Mononuclear cell (primary cell): ENCODE data around the gene NAA40. TPM values are rescaled to one million over a fixed set of nuclear protein-coding genes. Genes with fewer than 3 reads are reported as not detected.

Experiments used
- H3K27me3 ChIP-seq: 2 replicates; pipeline ENCODE4 v1.6.0; 2011; ENCODE audit warnings: low read length, control low read depth; ENCODE audit not compliant: insufficient read depth
- H3K4me1 ChIP-seq: 2 replicates; pipeline ENCODE4 v1.5.1; 2011; ENCODE audit warnings: mild to moderate bottlenecking, low read length, control low read depth; ENCODE audit not compliant: insufficient read depth
- H3K4me3 ChIP-seq: 2 replicates; pipeline ENCODE4 v1.5.1; 2011; ENCODE audit warnings: mild to moderate bottlenecking, low read length, moderate library complexity
- H3K9me3 ChIP-seq: 2 replicates; pipeline ENCODE4 v1.5.1; 2011; ENCODE audit warnings: low read depth, mild to moderate bottlenecking, control low read depth, low read length
- total RNA-seq: library from RNA; depleted of rRNA; stranded (reverse); fragments of >200 nt; gene quantifications from one replicate; pipeline ENCODE4 v1.2.3, GENCODE V29; 2012

Gene NAA40
- total RNA-seq, 1 donor: 5.2 TPM

- no peak overlapping the region for H3K4me3 ChIP-seq
- H3K9me3 ChIP-seq: no peaks in the 10 kb centered on the region
- H3K4me1 ChIP-seq: peaks cover 30% of the 10 kb centered on the region
- no peaks in the 10 kb centered on the region for H3K27me3 ChIP-seq
Observed at GRCh38 chr11:63979426-63979825, 40.6 kb downstream of the NAA40 start.

GRCh38 chr11:63985812-63986155 lies 47.0 kb downstream of the NAA40 start:
- Histone ChIP-seq H3K9me3 (no peaks in the 10 kb centered on the region), H3K27me3 (no peaks in the 10 kb centered on the region), H3K4me3 (peak overlapping the region; percentile 95), H3K4me1 (peaks cover 36% of the 10 kb centered on the region)

- Histone ChIP-seq H3K27me3 (no peaks in the 10 kb centered on the region), H3K4me1 (peaks cover 36% of the 10 kb centered on the region), H3K4me3 (peak within 1 kb of the TSS; percentile 95), H3K9me3 (no peaks in the 10 kb centered on the region)
Observed at GRCh38 chr11:63986156-63986931, 47.5 kb downstream of the NAA40 start, which contains the start of gene OTUB1. Gene OTUB1 (plus strand): TSS chr11:63986438. CDS start chr11:63986457, 19 bp downstream.

- peak overlapping the region; percentile 95 for H3K4me3 ChIP-seq
- no peaks in the 10 kb centered on the region for H3K27me3 ChIP-seq
- H3K4me1 ChIP-seq: peaks cover 35% of the 10 kb centered on the region
- H3K9me3 ChIP-seq: no peaks in the 10 kb centered on the region
Observed at GRCh38 chr11:63986932-63987513, 48.2 kb downstream of the NAA40 start.

GRCh38 chr11:63991558-63991957 lies 52.8 kb downstream of the NAA40 start:
- no peaks in the 10 kb centered on the region for H3K27me3 ChIP-seq
- H3K4me1 ChIP-seq: peaks cover 22% of the 10 kb centered on the region
- H3K4me3 ChIP-seq: no peak overlapping the region
- H3K9me3 ChIP-seq: no peaks in the 10 kb centered on the region

- H3K9me3 ChIP-seq: no peaks in the 10 kb centered on the region
Observed at GRCh38 chr11:63993100-63993499, 54.3 kb downstream of the NAA40 start.

GRCh38 chr11:63993993-63994392 lies 55.2 kb downstream of the NAA40 start:
- Histone ChIP-seq H3K4me3 (no peak overlapping the region), H3K4me1 (peaks cover 12% of the 10 kb centered on the region), H3K27me3 (no peaks in the 10 kb centered on the region), H3K9me3 (no peaks in the 10 kb centered on the region)

More at GRCh38 chr11:63993100-63993499, 54.3 kb downstream of the NAA40 start:
- Histone ChIP-seq H3K4me3 (no peak overlapping the region), H3K27me3 (no peaks in the 10 kb centered on the region), H3K4me1 (peaks cover 7% of the 10 kb centered on the region)

- Histone ChIP-seq H3K9me3 (no peaks in the 10 kb centered on the region), H3K4me1 (peaks cover 29% of the 10 kb centered on the region), H3K4me3 (no peak overlapping the region), H3K27me3 (peaks cover 7% of the 10 kb centered on the region)
Observed at GRCh38 chr11:63996512-63996911, 57.7 kb downstream of the NAA40 start.

GRCh38 chr11:63997104-63997700 lies 58.4 kb downstream of the NAA40 start:
- H3K4me3 ChIP-seq: no peak overlapping the region
- no peaks in the 10 kb centered on the region for H3K9me3 ChIP-seq
- peaks cover 29% of the 10 kb centered on the region for H3K4me1 ChIP-seq
- peaks cover 10% of the 10 kb centered on the region for H3K27me3 ChIP-seq

GRCh38 chr11:63997801-63998337 lies 59.1 kb downstream of the NAA40 start:
- Histone ChIP-seq H3K4me1 (peaks cover 29% of the 10 kb centered on the region), H3K27me3 (peaks cover 10% of the 10 kb centered on the region), H3K9me3 (no peaks in the 10 kb centered on the region), H3K4me3 (no peak overlapping the region)

- Histone ChIP-seq H3K4me1 (peaks cover 27% of the 10 kb centered on the region), H3K27me3 (peaks cover 10% of the 10 kb centered on the region), H3K9me3 (no peaks in the 10 kb centered on the region), H3K4me3 (no peak overlapping the region)
Observed at GRCh38 chr11:63998558-63999348, 60.0 kb downstream of the NAA40 start.

GRCh38 chr11:63999349-64000025 lies 60.7 kb downstream of the NAA40 start:
- Histone ChIP-seq H3K4me3 (no peak overlapping the region), H3K9me3 (no peaks in the 10 kb centered on the region), H3K4me1 (peaks cover 24% of the 10 kb centered on the region), H3K27me3 (peaks cover 10% of the 10 kb centered on the region)

GRCh38 chr11:64000026-64000739 lies 61.4 kb downstream of the NAA40 start:
- Histone ChIP-seq H3K4me3 (no peak overlapping the region), H3K9me3 (no peaks in the 10 kb centered on the region)

More at GRCh38 chr11:64000026-64000739, 61.4 kb downstream of the NAA40 start:
- peaks cover 24% of the 10 kb centered on the region for H3K4me1 ChIP-seq
- peaks cover 10% of the 10 kb centered on the region for H3K27me3 ChIP-seq
